GM12878 (cell line): Measurements from ENCODE around the gene INTS13. TPM values are rescaled to one million over a fixed set of nuclear protein-coding genes. Genes with fewer than 3 reads are reported as not detected.
A peak's percentile ranks its signal among the peaks of the same experiment; 100 is the strongest.

Experiments used
- ASH2L ChIP-seq: fragments of 300-600, 200-600 bp; sonication (generic); IDR thresholded peaks from 2 replicates; pipeline ENCODE4 v1.6.1; 2017; ENCODE audit warnings: low read depth, mild to moderate bottlenecking, borderline replicate concordance
- EGR1 ChIP-seq, 2 experiments: IDR thresholded peaks; 1 replicate in 1 of 2; 2 replicates in 1 of 2; pipeline ENCODE4 v1.6.1; 2011 to 2012; ENCODE audit warnings: low read depth in 2 of 2, low read length in 2 of 2, borderline replicate concordance in 1 of 2, mild to moderate bottlenecking in 1 of 2, moderate library complexity in 1 of 2
- EZH2 ChIP-seq: IDR thresholded peaks from 2 replicates; pipeline ENCODE4 v1.6.1; 2012; ENCODE audit warnings: low read depth, mild to moderate bottlenecking, control low read depth, inconsistent platforms, low read length, borderline replicate concordance; ENCODE audit not compliant: control insufficient read depth
- GATAD2B ChIP-seq: fragments of 450-650 bp; conservative IDR thresholded peaks from 2 replicates; pipeline ENCODE4 v1.6.1; 2017; ENCODE audit warnings: low read depth, mild to moderate bottlenecking, moderate library complexity
- HDAC6 ChIP-seq: fragments of 200-600 bp; sonication (generic); IDR thresholded peaks from one replicate; pipeline ENCODE4 v1.8.0; 2017; ENCODE audit warnings: antibody characterized with exemption; ENCODE audit not compliant: unreplicated experiment
- KAT2A ChIP-seq: conservative IDR thresholded peaks from 2 replicates; pipeline ENCODE4 v1.6.1; 2011; ENCODE audit warnings: low read depth, low read length; ENCODE audit not compliant: control insufficient read depth
- LARP7 ChIP-seq: fragments of 450-650 bp; IDR thresholded peaks from 2 replicates; pipeline ENCODE4 v1.6.1; 2017; ENCODE audit warnings: mild to moderate bottlenecking
- MEF2B ChIP-seq: fragments of 450-650 bp; IDR thresholded peaks from 2 replicates; pipeline ENCODE4 v1.6.1; 2018; ENCODE audit warnings: mild to moderate bottlenecking, moderate library complexity; ENCODE audit not compliant: partially characterized antibody, poor library complexity, severe bottlenecking
- MYC ChIP-seq: IDR thresholded peaks from 2 replicates; pipeline ENCODE4 v1.6.1; 2011; ENCODE audit warnings: mild to moderate bottlenecking, low read length, moderate library complexity, inconsistent platforms; ENCODE audit not compliant: insufficient read depth, insufficient replicate concordance, insufficient read length, severe bottlenecking
- NBN ChIP-seq: fragments of 450-650 bp; IDR thresholded peaks from 2 replicates; pipeline ENCODE4 v1.6.1; 2016
- NFYA ChIP-seq: IDR thresholded peaks from 2 replicates; pipeline ENCODE4 v1.6.1; 2011; ENCODE audit warnings: low read depth, mild to moderate bottlenecking, low read length, improper control_type of control experiment, borderline replicate concordance
- POLR2AphosphoS2 ChIP-seq: IDR thresholded peaks from 2 replicates; pipeline ENCODE4 v1.6.1; 2011; ENCODE audit warnings: low read depth, mild to moderate bottlenecking, low read length, improper control_type of control experiment, moderate library complexity
- RUNX3 ChIP-seq: IDR thresholded peaks from 2 replicates; pipeline ENCODE4 v1.6.1; 2012; ENCODE audit warnings: low read length, inconsistent platforms
- ZNF207 ChIP-seq: fragments of 450-650 bp; IDR thresholded peaks from 2 replicates; pipeline ENCODE4 v1.6.1; 2014; ENCODE audit warnings: antibody characterized with exemption, mild to moderate bottlenecking, borderline replicate concordance
- ZZZ3 ChIP-seq: IDR thresholded peaks from 2 replicates; pipeline ENCODE4 v1.6.1; 2011; ENCODE audit warnings: low read depth; ENCODE audit not compliant: control insufficient read depth, insufficient read length
- polyA plus RNA-seq, 11 experiments: library from polyadenylated mRNA; depleted of rRNA in 4 of 11; unstranded in 6 of 11; stranded (reverse) in 5 of 11; fragments of >200 nt; fragmentation: Nextera tagmentation in 4 of 11; fragmentation: Illumina TruSeq in 1 of 11; extraction: Ambion mirVana in 4 of 11; extraction: Trizol in 1 of 11; gene quantifications; 1 replicate in 1 of 11; 2 replicates in 10 of 11; pipeline versions ENCODE4 v1.2.1 to v1.2.3, GENCODE V29; 2011 to 2016; ENCODE audit warnings: inconsistent platforms in 2 of 11, missing spikeins in 2 of 11, low read depth in 1 of 11
- total RNA-seq, 4 experiments: library from RNA; depleted of rRNA in 3 of 4; stranded (reverse); fragments of >200 nt in 3 of 4; fragmentation: Illumina TruSeq in 1 of 4; extraction: Trizol in 1 of 4; gene quantifications; 2 replicates each; pipeline versions ENCODE4 v1.2.1 to v1.2.3, GENCODE V29; 2013 to 2021
- TF ChIP-seq, protein P1 (sequence below): IDR thresholded peaks from 2 replicates; pipeline ENCODE4 v1.6.1; 2011; ENCODE audit warnings: borderline replicate concordance, low read depth, mild to moderate bottlenecking, moderate library complexity, low read length; ENCODE audit not compliant: insufficient read depth, poor library complexity, severe bottlenecking
- TF ChIP-seq, protein P2 (sequence below), 3 experiments: IDR thresholded peaks in 2 of 3; conservative IDR thresholded peaks in 1 of 3; 2 replicates each; pipeline ENCODE4 v1.5.1; 2011; ENCODE audit warnings: low read depth in 3 of 3, low read length in 3 of 3, mild to moderate bottlenecking in 3 of 3, control low read depth in 2 of 3, moderate library complexity in 2 of 3, inconsistent platforms in 1 of 3, mixed read lengths in 1 of 3; ENCODE audit not compliant: control insufficient read depth in 2 of 3, insufficient read depth in 1 of 3; ENCODE audit errors: extremely low read depth in 1 of 3
- TF ChIP-seq, protein P3 (sequence below): fragments of 450-650 bp; IDR thresholded peaks from 2 replicates; pipeline ENCODE4 v1.6.1; 2017; ENCODE audit warnings: mild to moderate bottlenecking, moderate library complexity

INTS13 gene
- total and polyA plus RNA-seq, 10 of the 15 experiments (the other 5 are each of a cell fraction or from before 2014, with no cell fraction given): 33.4 to 72.0 (median 59.9) TPM

DNA sequence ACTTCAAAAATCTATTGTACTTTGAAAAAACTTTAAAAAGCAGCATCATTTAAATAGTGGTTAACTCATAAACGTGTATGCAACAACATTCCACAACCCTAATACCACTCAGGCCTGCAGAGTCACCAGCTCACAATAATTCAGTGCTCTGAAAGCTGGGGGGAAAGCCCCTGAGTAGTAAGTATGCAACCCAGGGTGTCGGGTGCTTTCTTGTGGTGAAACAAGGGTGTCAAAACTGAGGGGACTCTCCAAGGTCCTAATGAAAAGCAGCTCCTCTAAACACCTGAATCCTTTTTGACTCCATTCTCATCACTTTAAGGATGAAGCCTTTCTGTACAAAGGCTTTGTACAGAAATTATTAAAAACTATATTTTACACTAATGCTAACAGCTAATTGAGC lies 34.2 kb upstream of the INTS13 start (continued):
- TF ChIP-seq, protein P1, sequence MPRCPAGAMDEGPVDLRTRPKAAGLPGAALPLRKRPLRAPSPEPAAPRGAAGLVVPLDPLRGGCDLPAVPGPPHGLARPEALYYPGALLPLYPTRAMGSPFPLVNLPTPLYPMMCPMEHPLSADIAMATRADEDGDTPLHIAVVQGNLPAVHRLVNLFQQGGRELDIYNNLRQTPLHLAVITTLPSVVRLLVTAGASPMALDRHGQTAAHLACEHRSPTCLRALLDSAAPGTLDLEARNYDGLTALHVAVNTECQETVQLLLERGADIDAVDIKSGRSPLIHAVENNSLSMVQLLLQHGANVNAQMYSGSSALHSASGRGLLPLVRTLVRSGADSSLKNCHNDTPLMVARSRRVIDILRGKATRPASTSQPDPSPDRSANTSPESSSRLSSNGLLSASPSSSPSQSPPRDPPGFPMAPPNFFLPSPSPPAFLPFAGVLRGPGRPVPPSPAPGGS: peak; percentile 84
- no peak for TF ChIP-seq ZZZ3
- TF ChIP-seq MEF2B: no peak
- no peak for TF ChIP-seq GATAD2B
- no peak for TF ChIP-seq KAT2A
- TF ChIP-seq EGR1 (IDR thresholded peaks at IDR 0.05; ENCODE audit: borderline replicate concordance in 1 of 2, low read depth in 2 of 2, low read length in 2 of 2): no peak
- TF ChIP-seq, protein P2, sequence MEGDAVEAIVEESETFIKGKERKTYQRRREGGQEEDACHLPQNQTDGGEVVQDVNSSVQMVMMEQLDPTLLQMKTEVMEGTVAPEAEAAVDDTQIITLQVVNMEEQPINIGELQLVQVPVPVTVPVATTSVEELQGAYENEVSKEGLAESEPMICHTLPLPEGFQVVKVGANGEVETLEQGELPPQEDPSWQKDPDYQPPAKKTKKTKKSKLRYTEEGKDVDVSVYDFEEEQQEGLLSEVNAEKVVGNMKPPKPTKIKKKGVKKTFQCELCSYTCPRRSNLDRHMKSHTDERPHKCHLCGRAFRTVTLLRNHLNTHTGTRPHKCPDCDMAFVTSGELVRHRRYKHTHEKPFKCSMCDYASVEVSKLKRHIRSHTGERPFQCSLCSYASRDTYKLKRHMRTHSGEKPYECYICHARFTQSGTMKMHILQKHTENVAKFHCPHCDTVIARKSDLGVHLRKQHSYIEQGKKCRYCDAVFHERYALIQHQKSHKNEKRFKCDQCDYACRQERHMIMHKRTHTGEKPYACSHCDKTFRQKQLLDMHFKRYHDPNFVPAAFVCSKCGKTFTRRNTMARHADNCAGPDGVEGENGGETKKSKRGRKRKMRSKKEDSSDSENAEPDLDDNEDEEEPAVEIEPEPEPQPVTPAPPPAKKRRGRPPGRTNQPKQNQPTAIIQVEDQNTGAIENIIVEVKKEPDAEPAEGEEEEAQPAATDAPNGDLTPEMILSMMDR (IDR thresholded peaks at IDR 0.05 in 2 of 3, conservative IDR thresholded peaks at IDR 0.05 in 1 of 3; ENCODE audit: control insufficient read depth in 2 of 3, extremely low read depth in 1 of 3, insufficient read depth in 1 of 3, low read depth in 3 of 3, low read length in 3 of 3): peak in 1 of 3 experiments; percentile 35; a peak in 2 of 6 replicates
- TF ChIP-seq, protein P3, sequence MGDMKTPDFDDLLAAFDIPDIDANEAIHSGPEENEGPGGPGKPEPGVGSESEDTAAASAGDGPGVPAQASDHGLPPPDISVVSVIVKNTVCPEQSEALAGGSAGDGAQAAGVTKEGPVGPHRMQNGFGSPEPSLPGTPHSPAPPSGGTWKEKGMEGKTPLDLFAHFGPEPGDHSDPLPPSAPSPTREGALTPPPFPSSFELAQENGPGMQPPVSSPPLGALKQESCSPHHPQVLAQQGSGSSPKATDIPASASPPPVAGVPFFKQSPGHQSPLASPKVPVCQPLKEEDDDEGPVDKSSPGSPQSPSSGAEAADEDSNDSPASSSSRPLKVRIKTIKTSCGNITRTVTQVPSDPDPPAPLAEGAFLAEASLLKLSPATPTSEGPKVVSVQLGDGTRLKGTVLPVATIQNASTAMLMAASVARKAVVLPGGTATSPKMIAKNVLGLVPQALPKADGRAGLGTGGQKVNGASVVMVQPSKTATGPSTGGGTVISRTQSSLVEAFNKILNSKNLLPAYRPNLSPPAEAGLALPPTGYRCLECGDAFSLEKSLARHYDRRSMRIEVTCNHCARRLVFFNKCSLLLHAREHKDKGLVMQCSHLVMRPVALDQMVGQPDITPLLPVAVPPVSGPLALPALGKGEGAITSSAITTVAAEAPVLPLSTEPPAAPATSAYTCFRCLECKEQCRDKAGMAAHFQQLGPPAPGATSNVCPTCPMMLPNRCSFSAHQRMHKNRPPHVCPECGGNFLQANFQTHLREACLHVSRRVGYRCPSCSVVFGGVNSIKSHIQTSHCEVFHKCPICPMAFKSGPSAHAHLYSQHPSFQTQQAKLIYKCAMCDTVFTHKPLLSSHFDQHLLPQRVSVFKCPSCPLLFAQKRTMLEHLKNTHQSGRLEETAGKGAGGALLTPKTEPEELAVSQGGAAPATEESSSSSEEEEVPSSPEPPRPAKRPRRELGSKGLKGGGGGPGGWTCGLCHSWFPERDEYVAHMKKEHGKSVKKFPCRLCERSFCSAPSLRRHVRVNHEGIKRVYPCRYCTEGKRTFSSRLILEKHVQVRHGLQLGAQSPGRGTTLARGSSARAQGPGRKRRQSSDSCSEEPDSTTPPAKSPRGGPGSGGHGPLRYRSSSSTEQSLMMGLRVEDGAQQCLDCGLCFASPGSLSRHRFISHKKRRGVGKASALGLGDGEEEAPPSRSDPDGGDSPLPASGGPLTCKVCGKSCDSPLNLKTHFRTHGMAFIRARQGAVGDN: no peak
- TF ChIP-seq ASH2L: no peak
- peak; percentile 50; the same call in 1 of the 2 replicates for TF ChIP-seq NBN
- TF ChIP-seq ZNF207: 0 out of 2 replicates have a peak, but pooled peaks have one; percentile 23
- TF ChIP-seq HDAC6: no peak
- TF ChIP-seq POLR2AphosphoS2: no peak
- TF ChIP-seq LARP7: no peak
- peak; percentile 96 for TF ChIP-seq RUNX3
- no peak for TF ChIP-seq MYC
- TF ChIP-seq EZH2: no peak
- no peak for TF ChIP-seq NFYA
